ENCODE measurements around the gene SOX1.

SOX1 gene

GRCh38 chr13:112059457-112060281, 7.3 kb upstream of the SOX1 start:
- DNase-seq = no peak

GRCh38 chr13:112060282-112060830, 6.6 kb upstream of the SOX1 start:
- no peak for DNase-seq

- DNase-seq = no peak
These were observed 6.0 kb upstream of the SOX1 start for GRCh38 chr13:112060899-112061366.

- no peak for DNase-seq
These were observed 5.4 kb upstream of the SOX1 start for GRCh38 chr13:112061367-112062061.

GRCh38 chr13:112062072-112062567, 4.8 kb upstream of the SOX1 start:
- no peak for DNase-seq

GRCh38 chr13:112062571-112063570, 4.1 kb upstream of the SOX1 start:
- no peak for DNase-seq

- no peak for DNase-seq
These were observed 3.1 kb upstream of the SOX1 start for GRCh38 chr13:112063807-112064206.

GRCh38 chr13:112064222-112064621, 2.7 kb upstream of the SOX1 start:
- no peak for DNase-seq

GRCh38 chr13:112065521-112065866, 1.5 kb upstream of the SOX1 start:
- no peak for DNase-seq

GRCh38 chr13:112065867-112066623, 904 bp upstream of the SOX1 start:
- DNase-seq = no peak

GRCh38 chr13:112066624-112067004, 335 bp upstream of the SOX1 start:
- peak; percentile 59 for DNase-seq

GRCh38 chr13:112067871-112068539, 1.1 kb downstream of the SOX1 start:
- DNase-seq = no peak

GRCh38 chr13:112068540-112069060, 1.7 kb downstream of the SOX1 start:
- DNase-seq = no peak

GRCh38 chr13:112069061-112069844, 2.3 kb downstream of the SOX1 start:
- DNase-seq = no peak

GRCh38 chr13:112069845-112070251, 2.9 kb downstream of the SOX1 start:
- no peak for DNase-seq

- no peak for DNase-seq
These were observed 4.3 kb downstream of the SOX1 start for GRCh38 chr13:112071102-112071722.

GRCh38 chr13:112071723-112072533, 5.0 kb downstream of the SOX1 start:
- DNase-seq = no peak

GRCh38 chr13:112072534-112073244, 5.7 kb downstream of the SOX1 start:
- DNase-seq = no peak

Measured in NCI-H2081 treated with DMSO at 0.1 percent for 48 hours (cell line).